Choroid plexus epithelial cell (primary cell): ENCODE data around the gene SLC2A10.

Experiments used
- DNase-seq: peaks from one replicate; pipeline ENCODE4 v3.0.0-alpha.2; 2010; ENCODE audit warnings: low read depth
- H3K4me3 ChIP-seq: 2 replicates; pipeline ENCODE4 v1.5.1; 2011; ENCODE audit warnings: low read depth, mild to moderate bottlenecking, control low read depth, low read length, moderate library complexity
- CTCF ChIP-seq: conservative IDR thresholded peaks from 2 replicates; pipeline ENCODE4 v1.5.1; 2011; ENCODE audit warnings: low read depth, mild to moderate bottlenecking, control low read depth, inconsistent platforms, low read length, moderate library complexity

The SLC2A10 gene

GRCh38 chr20:46682063-46682821 lies 27.2 kb upstream of the SLC2A10 start:
- no peak for TF ChIP-seq CTCF
- H3K4me3 ChIP-seq: no peak overlapping the region
- no peak for DNase-seq

- H3K4me3 ChIP-seq: peak overlapping the region; percentile 66
- DNase-seq: no peak
- TF ChIP-seq CTCF: no peak
Measured at GRCh38 chr20:46683011-46683667, 26.3 kb upstream of the SLC2A10 start.

- no peak for DNase-seq
- no peak for TF ChIP-seq CTCF
- H3K4me3 ChIP-seq: peak overlapping the region; percentile 66
Measured at GRCh38 chr20:46683668-46683938, 25.8 kb upstream of the SLC2A10 start.

- DNase-seq: peak; percentile 87
- H3K4me3 ChIP-seq: peak overlapping the region; percentile 66
- TF ChIP-seq CTCF: no peak
Measured at GRCh38 chr20:46683939-46684750, 25.3 kb upstream of the SLC2A10 start.

- peak; percentile 67 for DNase-seq
Measured at GRCh38 chr20:46688151-46689081, 21.0 kb upstream of the SLC2A10 start.

More at GRCh38 chr20:46688151-46689081, 21.0 kb upstream of the SLC2A10 start:
- no peak for TF ChIP-seq CTCF
- H3K4me3 ChIP-seq: peak overlapping the region; percentile 93
